D341Med (cell line): ENCODE data around the gene FNDC3B.

Experiments used
- DNase-seq: peaks from one replicate; pipeline ENCODE4 v3.0.0; 2012; ENCODE audit warnings: low spot score

Gene FNDC3B

GRCh38 chr3:172151651-172152649, 112.6 kb downstream of the FNDC3B start:
- no peak for DNase-seq

- DNase-seq = no peak
Measured at GRCh38 chr3:172152874-172153273, 113.5 kb downstream of the FNDC3B start.

GRCh38 chr3:172153335-172153861, 114.0 kb downstream of the FNDC3B start:
- DNase-seq = peak; percentile 27

- no peak for DNase-seq
Measured at GRCh38 chr3:172154768-172155664, 115.6 kb downstream of the FNDC3B start.

- peak; percentile 32 for DNase-seq
Measured at GRCh38 chr3:172155897-172156585, 116.7 kb downstream of the FNDC3B start.

GRCh38 chr3:172156586-172156955, 117.2 kb downstream of the FNDC3B start:
- no peak for DNase-seq

GRCh38 chr3:172157564-172158258, 118.3 kb downstream of the FNDC3B start:
- DNase-seq = no peak

GRCh38 chr3:172158741-172159140, 119.4 kb downstream of the FNDC3B start:
- no peak for DNase-seq

GRCh38 chr3:172159376-172159775, 120.0 kb downstream of the FNDC3B start:
- DNase-seq = no peak

GRCh38 chr3:172159962-172160538, 120.7 kb downstream of the FNDC3B start:
- DNase-seq = no peak

GRCh38 chr3:172161133-172161789, 121.9 kb downstream of the FNDC3B start:
- DNase-seq = no peak

- no peak for DNase-seq
Measured at GRCh38 chr3:172161959-172162358, 122.6 kb downstream of the FNDC3B start.

GRCh38 chr3:172163320-172163719, 123.9 kb downstream of the FNDC3B start:
- no peak for DNase-seq

- no peak for DNase-seq
Measured at GRCh38 chr3:172164620-172165362, 125.4 kb downstream of the FNDC3B start.

- DNase-seq = no peak
Measured at GRCh38 chr3:172166261-172166660, 126.9 kb downstream of the FNDC3B start.

- DNase-seq = no peak
Measured at GRCh38 chr3:172166890-172167289, 127.5 kb downstream of the FNDC3B start.

GRCh38 chr3:172167892-172168648, 128.7 kb downstream of the FNDC3B start:
- DNase-seq = no peak

GRCh38 chr3:172170073-172170709, 130.8 kb downstream of the FNDC3B start:
- DNase-seq = no peak
